Inflammatory macrophage treated with lipopolysaccharide for 4 hours (primary cell): ENCODE data around the gene GLIS1.

Experiments used
- DNase-seq: peaks from one replicate; pipeline ENCODE4 v3.0.0-alpha.2; 2020

GLIS1 gene

DNA sequence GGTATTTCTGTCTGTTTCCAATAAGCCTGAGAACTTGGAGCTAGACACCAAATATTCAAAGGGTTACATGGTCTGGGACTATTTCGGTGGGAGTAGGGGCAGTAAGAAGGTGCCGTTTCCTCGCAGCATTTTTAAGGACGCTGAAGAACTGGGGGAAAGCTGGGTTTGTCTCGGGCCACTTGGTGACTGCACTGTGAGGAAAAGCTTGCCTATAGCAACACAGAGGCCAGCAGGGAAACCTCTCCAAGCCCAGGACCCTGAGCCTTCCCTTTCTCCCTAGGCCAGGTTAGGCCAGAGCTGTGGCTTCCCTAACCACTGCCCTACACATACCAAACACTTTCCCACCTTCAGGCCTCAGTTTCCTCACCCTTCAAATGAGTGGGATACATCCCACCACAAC lies 3.3 kb downstream of the GLIS1 start:
- no peak for DNase-seq

DNA sequence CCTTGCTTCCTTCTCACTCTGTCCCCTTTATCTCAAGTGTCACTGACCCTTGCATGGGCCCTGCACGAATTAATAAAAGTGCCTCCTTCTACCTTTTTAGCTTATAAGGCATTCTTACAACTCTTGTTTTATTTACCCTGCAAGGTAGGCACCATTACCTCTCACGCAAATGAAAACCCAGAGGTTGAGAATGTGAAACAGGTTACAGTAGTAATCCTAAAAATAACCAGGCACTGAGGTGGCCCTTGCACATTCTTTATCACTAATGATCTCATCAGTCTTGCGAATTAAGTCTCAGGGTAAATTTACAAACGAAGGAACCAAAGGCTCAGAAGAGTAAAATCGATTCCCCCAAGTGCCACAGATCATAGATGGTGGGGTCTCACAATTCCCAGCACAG lies 3.7 kb downstream of the GLIS1 start:
- DNase-seq, result no peak

GRCh38 chr1:53734650-53735211 lies 4.2 kb downstream of the GLIS1 start:
- no peak for DNase-seq

- DNase-seq, result no peak
Observed at GRCh38 chr1:53733975-53734649, 4.9 kb downstream of the GLIS1 start.

- no peak for DNase-seq
Observed at GRCh38 chr1:53733447-53733931, 5.5 kb downstream of the GLIS1 start.

DNA sequence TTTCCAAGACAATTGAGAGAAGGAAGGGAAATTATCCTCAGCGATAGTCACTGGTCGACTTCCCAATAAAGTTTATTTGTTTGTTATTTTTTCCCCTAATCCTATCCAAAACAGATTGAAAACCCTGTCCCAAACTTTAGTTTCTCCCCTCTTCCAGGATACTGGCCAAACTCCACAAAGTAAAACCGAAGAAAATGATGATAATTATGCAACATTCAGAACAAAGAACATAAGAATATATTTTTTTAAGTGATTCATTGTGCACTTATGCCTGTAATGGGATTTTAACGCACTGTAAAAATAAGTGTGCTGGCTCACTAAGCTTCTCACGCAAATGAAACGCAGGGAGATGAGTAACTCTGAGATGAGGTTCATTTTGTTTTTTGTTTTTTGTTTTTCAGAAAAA lies 6.0 kb downstream of the GLIS1 start:
- DNase-seq, result no peak

DNA sequence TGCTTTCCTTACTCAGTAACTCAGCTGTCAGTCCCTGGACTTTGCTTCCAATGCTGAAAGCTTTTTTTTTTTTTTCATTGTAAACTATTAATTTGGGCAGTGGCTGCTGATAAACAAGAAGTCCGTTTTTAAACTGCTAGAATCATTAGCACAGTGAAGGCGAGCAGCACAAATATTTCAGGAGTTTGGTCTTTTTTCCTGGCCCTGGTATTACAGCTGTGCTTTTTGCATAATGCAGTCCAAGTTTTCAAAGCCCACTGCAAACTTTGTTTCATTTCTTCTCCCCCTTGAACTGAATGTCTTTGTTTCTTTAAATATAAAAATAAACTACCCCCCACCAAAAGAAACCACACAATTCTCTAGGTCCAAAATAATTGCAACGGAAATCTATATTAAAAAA lies 6.6 kb downstream of the GLIS1 start:
- no peak for DNase-seq

DNA sequence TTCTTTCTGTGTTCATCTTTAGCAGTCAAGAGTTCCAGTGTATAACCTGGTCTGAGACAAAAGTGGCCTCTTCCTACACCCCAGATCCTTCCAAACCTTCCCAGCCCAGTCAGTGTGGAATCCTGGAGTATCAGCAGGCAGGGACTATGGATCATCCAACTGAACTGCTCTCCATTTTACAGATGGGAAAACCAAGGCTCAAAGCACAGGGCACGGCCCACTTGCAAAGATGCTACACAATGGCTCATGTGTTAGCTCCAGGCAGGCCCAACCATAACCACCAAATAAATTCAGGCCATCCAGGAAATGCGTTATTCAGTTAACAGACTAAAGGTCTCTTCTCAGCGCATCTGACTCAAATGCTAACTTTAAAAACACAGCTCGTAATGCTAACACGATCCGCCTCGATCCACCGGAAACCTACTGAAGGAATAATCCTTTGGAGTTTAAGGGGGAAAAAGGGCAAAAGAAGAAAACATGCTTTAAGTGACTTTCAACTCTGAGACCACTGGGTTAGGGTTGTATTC lies 7.1 kb downstream of the GLIS1 start:
- no peak for DNase-seq

- no peak for DNase-seq
Observed at GRCh38 chr1:53731043-53731600, 7.8 kb downstream of the GLIS1 start.

DNA sequence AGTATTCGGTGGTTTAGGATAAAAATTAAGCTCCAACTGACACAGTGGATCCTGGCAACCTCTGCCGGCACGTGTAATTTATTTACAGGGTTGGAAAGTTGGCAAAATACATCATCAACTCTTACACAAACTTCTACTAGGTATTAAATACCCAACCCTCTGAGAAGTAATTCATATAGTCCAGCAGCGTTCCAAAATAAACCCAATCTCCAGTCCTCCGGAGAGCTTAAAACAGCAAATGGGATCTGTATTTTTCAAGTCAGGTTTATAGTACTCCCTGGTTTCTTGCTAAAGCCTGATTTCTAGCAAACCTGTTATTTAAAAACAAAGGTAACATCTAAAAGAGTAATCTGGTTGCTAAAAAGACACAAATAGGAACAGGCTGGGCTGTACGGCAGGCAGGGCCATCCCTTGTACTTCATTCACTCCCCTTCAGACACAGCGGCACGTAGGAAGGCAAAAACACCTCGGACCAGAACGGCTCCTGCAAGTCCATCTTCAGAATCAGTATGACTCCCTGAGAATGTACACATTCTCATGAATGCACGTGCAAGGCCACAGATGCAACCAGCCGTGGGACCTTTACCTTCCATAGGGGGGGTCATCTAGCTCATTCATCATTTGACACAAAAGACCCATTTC lies 8.6 kb downstream of the GLIS1 start:
- no peak for DNase-seq

DNA sequence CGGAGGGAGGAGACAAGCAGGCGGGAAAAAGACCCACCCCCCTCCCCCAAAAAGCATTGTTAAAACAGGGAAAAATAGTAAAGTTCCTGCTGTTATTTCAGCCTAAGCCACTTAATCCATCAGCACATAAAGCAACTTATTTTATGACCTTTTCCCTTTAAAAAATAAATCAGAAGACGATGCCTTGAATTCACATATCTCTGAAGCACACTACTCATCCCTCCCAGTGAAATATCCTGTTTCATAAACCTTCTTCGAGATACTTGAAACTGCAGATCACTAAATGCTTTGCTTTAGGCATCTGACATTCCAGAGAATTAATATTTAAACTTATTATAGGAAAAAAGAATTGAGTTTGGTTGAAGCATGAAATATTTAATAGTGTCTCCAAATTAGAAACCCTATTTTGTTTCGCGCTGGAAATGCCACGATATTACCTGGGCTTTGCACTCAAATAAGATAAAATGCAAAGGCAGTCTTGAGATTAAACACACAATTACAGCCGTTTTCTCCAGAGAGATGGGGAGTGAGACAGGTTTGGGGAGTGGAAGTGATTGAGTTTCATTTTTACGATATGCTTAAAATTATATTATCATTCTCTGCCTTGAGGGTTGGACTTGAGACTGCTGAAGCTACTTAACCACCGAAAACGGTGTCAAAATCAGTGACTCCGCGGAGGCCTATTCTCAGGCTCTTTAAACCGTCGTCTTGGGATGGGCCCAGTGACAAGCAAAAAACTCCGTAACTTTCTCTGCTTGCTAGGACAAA lies 9.3 kb downstream of the GLIS1 start:
- DNase-seq, result no peak

- no peak for DNase-seq
Observed at GRCh38 chr1:53728702-53729455, 10.1 kb downstream of the GLIS1 start.

DNA sequence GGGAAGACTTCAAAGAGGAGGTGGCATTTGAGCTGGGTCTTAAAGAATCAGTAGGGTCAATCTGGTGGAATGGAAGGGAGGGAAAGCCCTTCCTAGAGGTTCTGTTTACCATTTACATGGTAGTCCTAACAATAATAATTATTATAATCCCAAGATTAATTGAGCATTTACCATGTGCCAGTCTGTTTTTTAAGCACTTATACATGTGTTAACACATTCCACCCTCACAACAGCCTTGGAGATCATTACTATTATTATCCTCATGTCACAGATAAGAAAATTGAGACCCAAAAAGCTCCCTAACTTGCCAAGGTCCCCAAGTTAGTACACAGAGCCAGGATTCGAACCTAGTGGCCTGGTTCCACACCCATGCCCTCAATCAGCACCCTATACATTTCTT lies 10.8 kb downstream of the GLIS1 start:
- no peak for DNase-seq

GRCh38 chr1:53727461-53728092 lies 11.4 kb downstream of the GLIS1 start:
- no peak for DNase-seq

DNA sequence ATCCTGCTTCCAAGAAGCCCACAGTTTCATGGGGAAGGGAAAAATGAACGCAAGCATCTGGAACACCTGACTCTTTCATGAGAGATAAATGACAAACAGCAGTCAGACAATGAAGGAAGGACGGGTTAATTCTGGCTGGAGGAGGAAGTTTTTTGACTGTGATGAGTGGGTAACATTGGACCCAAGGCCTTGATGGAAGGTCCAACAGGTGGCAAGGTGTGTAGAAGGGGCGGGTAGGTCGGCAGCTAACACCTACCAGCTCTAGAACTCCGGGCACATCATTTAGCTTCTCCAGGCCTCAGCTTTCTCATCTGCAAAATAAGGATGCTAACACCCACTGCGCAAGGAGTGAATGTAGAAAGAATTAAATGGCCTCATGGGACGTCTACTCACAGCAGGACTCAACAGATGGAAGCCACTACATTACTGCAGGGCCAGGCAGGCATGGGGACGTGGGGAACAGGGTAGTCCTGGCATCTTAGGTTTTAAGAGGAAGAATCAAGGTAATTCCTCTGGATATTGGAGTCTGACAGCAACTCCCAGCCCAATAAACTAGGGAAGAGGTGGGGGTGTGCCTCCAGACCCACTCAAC lies 12.9 kb downstream of the GLIS1 start:
- no peak for DNase-seq

- no peak for DNase-seq
Observed at GRCh38 chr1:53725238-53725689, 13.7 kb downstream of the GLIS1 start.

GRCh38 chr1:53722025-53722424 lies 16.9 kb downstream of the GLIS1 start:
- no peak for DNase-seq

GRCh38 chr1:53721088-53721487 lies 17.9 kb downstream of the GLIS1 start:
- DNase-seq, result no peak

DNA sequence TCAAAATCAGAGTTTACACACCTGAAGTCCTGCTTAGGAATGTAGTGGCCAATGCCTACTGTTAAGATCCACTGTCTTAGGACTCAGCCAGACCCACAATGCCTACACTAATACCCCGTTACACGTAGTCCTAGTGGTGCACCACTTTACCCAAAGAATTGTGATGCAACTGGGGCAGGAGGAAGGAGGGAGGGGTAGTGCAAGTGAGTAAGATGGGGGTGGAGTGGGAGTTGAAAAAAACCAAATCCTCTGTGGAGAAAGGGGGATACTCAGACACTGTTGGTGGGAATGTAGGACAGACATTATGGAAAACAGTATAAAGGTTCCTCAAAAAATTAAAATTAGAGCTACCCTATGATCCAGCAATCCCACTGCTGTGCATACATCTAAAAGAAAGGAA lies 19.5 kb downstream of the GLIS1 start:
- DNase-seq, result no peak

GRCh38 chr1:53718443-53718842 lies 20.5 kb downstream of the GLIS1 start:
- DNase-seq, result no peak
